GM23248 (cell line): ENCODE measurements around the gene MAGI1.

Experiments
- EZH2 ChIP-seq: fragments of 200-600 bp; sonication (generic); IDR thresholded peaks from 2 replicates; pipeline ENCODE4 v1.6.1; 2018; ENCODE audit warnings: antibody characterized with exemption, mild to moderate bottlenecking; ENCODE audit not compliant: insufficient read depth, poor library complexity, severe bottlenecking
- EZH2phosphoT487 ChIP-seq: fragments of 200-600 bp; sonication (generic); IDR thresholded peaks from 2 replicates; pipeline ENCODE4 v1.6.1; 2018; ENCODE audit warnings: antibody characterized with exemption, moderate library complexity, mild to moderate bottlenecking, low read depth; ENCODE audit not compliant: insufficient read depth

DNA sequence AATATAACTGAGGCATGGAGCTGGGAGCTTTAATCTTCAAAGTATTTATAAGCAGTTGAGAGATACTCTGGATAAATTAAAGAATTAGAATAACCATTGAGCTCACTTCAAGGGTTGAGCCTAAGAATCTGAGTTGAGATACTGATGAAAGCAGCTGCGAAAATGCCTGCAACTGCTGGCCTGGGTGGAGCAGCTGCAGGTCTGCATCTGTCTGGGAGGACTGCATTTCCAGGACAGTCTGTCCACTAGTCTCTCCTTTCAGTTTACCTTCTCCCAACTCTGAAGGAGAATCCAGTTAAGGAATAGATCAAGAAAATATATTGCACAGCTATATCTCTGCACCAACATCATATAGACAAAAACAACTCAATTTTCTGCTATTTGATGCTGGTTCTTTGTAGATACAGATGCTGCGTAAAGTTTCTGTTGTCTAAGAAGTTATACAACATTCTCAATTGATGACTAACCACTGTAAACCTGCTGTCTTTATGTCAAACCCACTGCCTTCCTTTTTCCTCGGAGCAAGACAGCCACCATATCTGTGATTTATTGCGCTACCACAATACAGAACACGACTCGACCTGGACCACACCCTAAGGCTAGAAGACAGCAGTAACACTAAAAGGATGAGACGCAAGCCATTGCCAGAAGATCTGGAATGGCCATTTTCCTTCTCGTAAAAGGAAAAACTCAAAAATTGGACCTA, 245.1 kb downstream of the MAGI1 start:
- TF ChIP-seq EZH2, result no peak
- TF ChIP-seq EZH2phosphoT487, result no peak
